ENCODE results near the gene KDM2A.

DNA sequence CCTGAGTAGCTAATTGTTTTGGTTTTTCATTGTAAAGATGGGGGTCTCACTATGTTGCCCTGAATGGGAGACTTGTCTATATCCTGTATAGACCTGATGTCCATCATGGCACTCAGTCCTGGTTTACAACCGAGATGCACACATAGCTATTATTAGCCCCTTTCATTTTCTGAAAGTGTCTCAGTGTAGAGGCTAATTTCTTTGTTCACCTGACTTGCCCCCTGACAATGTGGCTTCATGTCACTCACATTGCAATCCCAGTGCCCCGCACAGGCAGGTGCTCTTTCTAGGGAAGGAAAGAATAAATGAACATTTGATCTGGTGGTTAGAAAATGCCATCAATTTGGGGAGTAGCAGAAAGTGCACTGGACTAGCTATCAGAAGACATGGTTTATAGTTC is 13.1 kb upstream of the KDM2A start:
- TF ChIP-seq, protein P1, sequence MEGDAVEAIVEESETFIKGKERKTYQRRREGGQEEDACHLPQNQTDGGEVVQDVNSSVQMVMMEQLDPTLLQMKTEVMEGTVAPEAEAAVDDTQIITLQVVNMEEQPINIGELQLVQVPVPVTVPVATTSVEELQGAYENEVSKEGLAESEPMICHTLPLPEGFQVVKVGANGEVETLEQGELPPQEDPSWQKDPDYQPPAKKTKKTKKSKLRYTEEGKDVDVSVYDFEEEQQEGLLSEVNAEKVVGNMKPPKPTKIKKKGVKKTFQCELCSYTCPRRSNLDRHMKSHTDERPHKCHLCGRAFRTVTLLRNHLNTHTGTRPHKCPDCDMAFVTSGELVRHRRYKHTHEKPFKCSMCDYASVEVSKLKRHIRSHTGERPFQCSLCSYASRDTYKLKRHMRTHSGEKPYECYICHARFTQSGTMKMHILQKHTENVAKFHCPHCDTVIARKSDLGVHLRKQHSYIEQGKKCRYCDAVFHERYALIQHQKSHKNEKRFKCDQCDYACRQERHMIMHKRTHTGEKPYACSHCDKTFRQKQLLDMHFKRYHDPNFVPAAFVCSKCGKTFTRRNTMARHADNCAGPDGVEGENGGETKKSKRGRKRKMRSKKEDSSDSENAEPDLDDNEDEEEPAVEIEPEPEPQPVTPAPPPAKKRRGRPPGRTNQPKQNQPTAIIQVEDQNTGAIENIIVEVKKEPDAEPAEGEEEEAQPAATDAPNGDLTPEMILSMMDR (IDR thresholded peaks at IDR 0.05), result no peak
- TF ChIP-seq POLR2A (IDR thresholded peaks at IDR 0.05), result no peak
